ENCODE measurements around the gene GRAMD2A. TPM values are rescaled to one million over a fixed set of nuclear protein-coding genes. Genes with fewer than 3 reads are reported as not detected.
A peak's percentile ranks its signal among the peaks of the same experiment; 100 is the strongest.

Gene GRAMD2A
- total RNA-seq, 1 donor from 2014 or later: not detected

DNA sequence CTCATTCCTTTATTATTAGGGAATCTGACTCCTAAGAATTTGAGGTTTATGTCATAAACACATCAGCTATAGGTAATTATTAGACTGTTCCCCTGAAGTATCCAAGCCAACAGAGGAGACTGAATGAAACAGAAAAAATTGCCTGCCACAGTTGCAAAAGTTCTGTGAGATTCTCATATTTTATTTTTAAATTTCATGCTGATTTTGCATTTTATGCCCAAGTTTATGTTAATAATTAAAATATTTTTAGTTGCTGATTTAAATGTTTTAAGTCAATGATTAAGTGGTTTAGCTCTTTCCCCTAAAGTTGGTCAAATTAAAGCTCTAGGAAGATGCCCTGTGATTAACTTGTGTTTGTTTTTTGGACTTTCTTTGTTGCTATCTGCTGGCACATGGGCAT is 69.2 kb downstream of the GRAMD2A start:
- Mint-ChIP-seq H3K9me3 (no peaks in the 10 kb centered on the region), H3K27ac (no peak overlapping the region), H3K27me3 (ENCODE audit: low read depth) (peaks cover 5% of the 10 kb centered on the region)

DNA sequence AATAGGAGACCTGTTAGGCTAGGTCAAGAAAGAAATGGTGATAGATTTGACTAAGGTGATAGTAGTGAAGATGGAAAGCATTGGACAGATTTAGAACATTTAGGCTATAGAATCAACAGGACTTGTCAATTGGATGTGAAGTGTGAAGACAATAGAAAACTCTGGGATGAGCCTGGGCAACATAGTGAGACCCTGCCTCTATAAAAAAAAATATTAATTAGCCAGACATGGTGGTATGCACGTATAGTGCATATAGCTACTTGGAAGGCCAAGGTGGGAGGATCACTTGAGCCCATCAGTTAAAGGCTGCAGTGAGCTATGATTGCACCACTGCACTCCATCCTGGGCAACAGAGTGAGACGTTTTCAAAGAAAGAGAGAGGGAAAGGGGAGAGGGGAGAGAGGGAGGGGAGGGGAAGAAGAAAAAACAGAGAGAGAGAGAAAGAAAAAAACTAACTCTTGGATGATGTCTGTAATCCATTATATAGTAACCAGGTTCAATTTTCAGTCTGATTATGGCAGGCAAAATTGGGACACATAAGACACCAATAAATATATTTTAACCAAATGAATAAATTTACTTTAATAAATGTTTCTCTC is 69.8 kb downstream of the GRAMD2A start:
- no peak overlapping the region for H3K27ac Mint-ChIP-seq

More for the DNA sequence above, 69.2 kb downstream of the GRAMD2A start:
- Mint-ChIP-seq H3K36me3 (ENCODE audit: low read depth) (no peaks in the 10 kb centered on the region), H3K4me1 (ENCODE audit: low read depth) (no peaks in the 10 kb centered on the region), H3K4me3 (ENCODE audit: low read depth) (no peak overlapping the region)
- intact Hi-C loops (cut with micrococcal nuclease): no loop called here
- no peak for DNase-seq (ENCODE audit: low spot score)

DNA sequence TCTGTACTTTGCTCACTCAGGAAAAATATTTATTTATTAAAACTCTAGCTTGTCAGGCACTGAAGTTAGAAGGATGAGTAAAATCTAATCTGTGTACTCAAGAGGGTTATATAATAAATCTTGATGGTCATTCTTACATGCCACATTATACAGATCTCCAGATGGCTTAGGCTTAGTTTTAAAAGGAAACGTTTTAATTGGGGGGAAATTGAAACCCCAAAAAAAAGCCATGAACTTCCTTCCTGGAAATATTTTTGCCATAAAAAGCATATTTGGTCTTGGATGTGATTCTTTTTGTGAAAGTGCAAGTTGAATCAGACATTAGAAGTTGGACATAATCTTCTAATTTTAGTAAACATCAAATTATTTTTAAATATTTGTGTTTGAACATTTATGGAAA is 73.4 kb downstream of the GRAMD2A start:
- no peak for DNase-seq (ENCODE audit: low spot score)
- H3K27ac Mint-ChIP-seq: no peak overlapping the region
- H3K36me3 Mint-ChIP-seq (ENCODE audit: low read depth): no peaks in the 10 kb centered on the region
- H3K27me3 Mint-ChIP-seq (ENCODE audit: low read depth): peaks cover 3% of the 10 kb centered on the region
- no peaks in the 10 kb centered on the region for H3K9me3 Mint-ChIP-seq
- H3K4me3 Mint-ChIP-seq (ENCODE audit: low read depth): no peak overlapping the region
- intact Hi-C loops (cut with micrococcal nuclease): no loop called here
- peaks cover 2% of the 10 kb centered on the region for H3K4me1 Mint-ChIP-seq (ENCODE audit: low read depth)

More for the DNA sequence above, 69.8 kb downstream of the GRAMD2A start:
- H3K4me1 Mint-ChIP-seq (ENCODE audit: low read depth): no peaks in the 10 kb centered on the region
- intact Hi-C loops (cut with micrococcal nuclease): no loop called here
- DNase-seq (ENCODE audit: low spot score): no peak
- H3K4me3 Mint-ChIP-seq (ENCODE audit: low read depth): no peak overlapping the region
- peaks cover 5% of the 10 kb centered on the region for H3K27me3 Mint-ChIP-seq (ENCODE audit: low read depth)
- H3K9me3 Mint-ChIP-seq: no peaks in the 10 kb centered on the region
- H3K36me3 Mint-ChIP-seq (ENCODE audit: low read depth): no peaks in the 10 kb centered on the region

DNA sequence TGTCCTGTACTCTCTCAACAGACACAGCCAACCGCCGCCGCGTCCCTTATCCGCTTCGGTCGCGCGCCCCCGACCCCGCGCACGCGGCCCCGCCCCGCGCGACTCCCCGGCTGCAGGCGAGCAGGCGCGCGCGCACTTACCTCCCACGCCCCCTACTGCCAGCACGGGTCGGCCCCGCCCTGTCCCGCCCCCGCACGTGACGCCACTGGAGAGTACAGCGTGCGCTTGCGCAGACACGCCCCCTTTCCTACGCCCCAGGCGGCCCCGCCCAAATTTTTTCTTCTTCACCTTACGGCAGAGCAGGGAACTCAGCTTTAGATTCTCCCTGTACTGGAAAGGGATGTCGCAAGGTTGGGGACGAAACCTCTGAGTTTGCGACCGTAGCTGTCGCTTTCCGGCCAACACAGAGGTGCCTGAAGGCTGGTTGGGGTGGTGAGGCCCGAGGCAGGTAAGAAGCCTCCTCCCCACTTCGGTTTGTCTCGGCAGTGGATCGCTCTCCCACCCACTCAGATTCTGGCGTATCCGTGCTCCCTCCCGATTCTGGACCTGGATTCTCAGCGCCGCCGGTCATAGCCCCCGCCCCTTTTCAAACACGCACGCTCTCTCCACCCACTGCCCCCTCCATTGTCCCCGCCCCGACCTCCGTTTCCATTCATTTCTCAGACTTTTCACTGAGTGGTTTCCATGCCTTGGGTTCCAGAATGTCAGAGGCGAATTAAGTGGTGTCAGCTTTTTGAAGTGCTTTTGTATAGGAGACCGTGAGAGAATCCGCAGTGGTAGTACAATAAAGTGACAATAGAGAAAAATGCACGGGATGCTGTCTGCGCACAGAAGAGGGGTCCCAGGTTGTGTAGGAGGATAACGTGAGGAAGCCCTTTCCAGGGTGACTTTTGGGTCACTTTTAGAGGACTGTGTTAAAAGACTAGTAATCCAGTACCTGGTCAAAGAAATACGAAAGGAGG is 79.3 kb downstream of the GRAMD2A start, which contains the start of the genes MYO9A and SENP8:
Gene MYO9A (minus strand): TSS at position 134 of the 962 bp plus-strand sequence. CDS start 71,587 bp downstream, outside the sequence.
Gene SENP8 (plus strand): TSS at position 387 of the 962 bp plus-strand sequence. CDS start 21,221 bp downstream, outside the sequence.
- Mint-ChIP-seq H3K27ac (peak within 1 kb of the TSS; percentile 97), H3K4me1 (ENCODE audit: low read depth) (peaks cover 30% of the 10 kb centered on the region), H3K9me3 (no peaks in the 10 kb centered on the region), H3K4me3 (ENCODE audit: low read depth) (peak within 1 kb of the TSS; percentile 90), H3K27me3 (ENCODE audit: low read depth) (peaks cover 8% of the 10 kb centered on the region), H3K36me3 (ENCODE audit: low read depth) (no peaks in the 10 kb centered on the region)
- DNase-seq (ENCODE audit: low spot score): peak; percentile 95
- intact Hi-C loops (cut with micrococcal nuclease): loop anchor here (2.0 to 5.0 kb wide), 3 partner anchors 109 to 354 kb away; partner anchors contain the start of genes ARIH1 and PARP6

DNA sequence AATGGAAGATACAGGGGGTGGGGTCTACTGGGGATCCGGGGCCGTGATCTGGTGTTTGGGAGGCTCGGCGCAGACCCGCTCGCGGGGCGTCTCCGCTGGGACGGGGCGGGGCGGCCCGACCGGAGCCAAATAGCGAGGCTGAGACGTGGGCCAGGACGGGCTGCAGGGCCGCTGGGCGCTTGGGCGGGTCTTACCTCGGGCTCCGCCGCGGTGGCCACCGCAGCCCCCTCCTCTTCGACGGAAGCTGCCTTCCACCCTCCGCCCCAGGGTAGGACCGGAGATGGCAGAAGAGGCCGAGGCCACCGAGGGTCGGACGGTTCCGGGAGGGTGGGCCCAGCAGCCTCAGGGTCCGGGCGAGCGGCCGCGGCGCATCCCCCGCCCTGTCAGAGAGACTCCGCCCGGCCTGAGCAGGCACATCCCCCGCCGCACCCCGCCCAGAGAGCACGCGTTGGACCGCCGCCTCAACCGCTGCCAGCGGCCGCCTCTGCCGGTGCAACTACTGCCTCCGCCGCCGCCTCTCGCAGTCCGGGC is 80.0 kb downstream of the GRAMD2A start:
- DNase-seq (ENCODE audit: low spot score): peak; percentile 69
- intact Hi-C loops (cut with micrococcal nuclease): loop anchor here (2.0 to 5.0 kb wide), 3 partner anchors 110 to 355 kb away; partner anchors contain the start of genes ARIH1 and PARP6
- peak overlapping the region; percentile 90 for H3K4me3 Mint-ChIP-seq (ENCODE audit: low read depth)
- H3K36me3 Mint-ChIP-seq (ENCODE audit: low read depth): no peaks in the 10 kb centered on the region
- H3K27me3 Mint-ChIP-seq (ENCODE audit: low read depth): peaks cover 8% of the 10 kb centered on the region
- H3K4me1 Mint-ChIP-seq (ENCODE audit: low read depth): peaks cover 30% of the 10 kb centered on the region
- no peaks in the 10 kb centered on the region for H3K9me3 Mint-ChIP-seq
- peak overlapping the region; percentile 71 for H3K27ac Mint-ChIP-seq

DNA sequence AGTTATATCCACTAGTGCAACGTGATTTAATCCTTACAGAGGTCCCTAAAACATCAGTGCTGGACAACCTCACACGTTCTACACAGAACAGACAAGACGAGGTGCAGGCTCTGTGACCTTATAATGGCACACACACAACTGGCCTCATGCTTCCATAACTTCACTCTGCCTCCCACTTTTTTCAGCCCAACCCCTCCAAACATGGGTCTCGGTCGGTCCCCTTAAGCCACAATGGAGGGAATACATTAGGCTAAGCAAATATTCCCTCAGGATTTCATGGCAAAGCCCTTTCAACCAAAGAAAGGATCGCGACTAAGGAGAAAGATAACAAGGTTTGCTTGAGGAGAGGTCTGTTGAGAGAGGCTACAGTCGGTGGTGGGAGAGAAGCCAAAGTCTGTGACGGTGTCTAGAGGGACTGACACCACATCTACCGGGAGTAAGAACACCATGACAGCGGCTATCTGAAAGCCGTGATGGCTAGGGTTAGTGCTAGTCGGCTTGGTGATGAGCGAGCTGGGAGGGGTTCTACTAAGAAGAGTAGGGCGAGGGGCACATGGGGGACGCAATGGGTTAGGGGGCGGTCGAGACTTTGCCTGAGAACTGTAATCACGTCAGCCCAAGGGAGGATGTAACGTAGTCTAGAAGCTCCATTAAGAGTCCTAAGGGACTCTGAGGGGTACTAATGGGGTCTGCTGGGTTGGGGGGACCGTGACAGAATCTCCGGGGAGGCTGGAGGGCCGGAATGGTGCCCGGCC is 80.7 kb downstream of the GRAMD2A start:
- H3K9me3 Mint-ChIP-seq: no peaks in the 10 kb centered on the region
- DNase-seq (ENCODE audit: low spot score): peak; percentile 11
- peaks cover 8% of the 10 kb centered on the region for H3K27me3 Mint-ChIP-seq (ENCODE audit: low read depth)
- H3K27ac Mint-ChIP-seq: peak overlapping the region; percentile 71
- peaks cover 30% of the 10 kb centered on the region for H3K4me1 Mint-ChIP-seq (ENCODE audit: low read depth)
- intact Hi-C loops (cut with micrococcal nuclease): loop anchor here (5.0 kb wide), 2 partner anchors 110 to 355 kb away; partner anchors contain the start of gene ARIH1
- peak overlapping the region; percentile 90 for H3K4me3 Mint-ChIP-seq (ENCODE audit: low read depth)
- H3K36me3 Mint-ChIP-seq (ENCODE audit: low read depth): no peaks in the 10 kb centered on the region

DNA sequence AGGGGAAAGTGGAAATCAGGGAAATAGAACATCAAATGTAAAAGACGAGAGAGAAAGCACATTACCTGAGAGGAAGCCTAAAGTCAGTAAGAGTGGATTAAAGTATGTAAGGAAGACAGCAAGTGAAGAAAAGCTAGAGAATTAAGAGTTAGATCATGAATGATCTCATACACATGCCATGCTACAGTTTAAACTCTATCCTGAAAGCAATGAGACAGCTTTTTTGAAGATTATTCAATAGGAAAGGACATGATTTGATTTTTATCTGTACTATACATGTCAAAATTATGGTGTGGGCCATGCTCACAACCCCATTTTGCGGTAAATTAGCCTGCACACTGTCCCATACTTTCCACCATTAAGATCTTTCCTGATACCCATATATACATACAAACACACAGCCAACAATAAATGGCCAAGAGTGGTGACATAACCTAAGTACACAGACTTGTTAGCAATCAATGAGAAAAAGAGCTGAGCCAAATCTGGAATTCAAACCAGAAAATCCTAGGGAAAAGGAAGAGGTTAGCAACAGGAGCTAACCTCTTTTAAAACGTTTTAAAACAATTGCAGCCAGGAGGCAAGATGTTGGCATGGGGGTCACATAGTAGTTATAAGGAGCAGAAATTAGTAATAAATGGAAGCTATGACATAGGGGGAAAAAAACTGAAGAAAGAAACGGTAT is 84.1 kb downstream of the GRAMD2A start:
- intact Hi-C loops (cut with micrococcal nuclease): no loop called here
- no peak overlapping the region for H3K27ac Mint-ChIP-seq
- no peaks in the 10 kb centered on the region for H3K36me3 Mint-ChIP-seq (ENCODE audit: low read depth)
- H3K9me3 Mint-ChIP-seq: no peaks in the 10 kb centered on the region
- peaks cover 20% of the 10 kb centered on the region for H3K4me1 Mint-ChIP-seq (ENCODE audit: low read depth)
- peaks cover 8% of the 10 kb centered on the region for H3K27me3 Mint-ChIP-seq (ENCODE audit: low read depth)
- H3K4me3 Mint-ChIP-seq (ENCODE audit: low read depth): no peak overlapping the region
- DNase-seq (ENCODE audit: low spot score): no peak

DNA sequence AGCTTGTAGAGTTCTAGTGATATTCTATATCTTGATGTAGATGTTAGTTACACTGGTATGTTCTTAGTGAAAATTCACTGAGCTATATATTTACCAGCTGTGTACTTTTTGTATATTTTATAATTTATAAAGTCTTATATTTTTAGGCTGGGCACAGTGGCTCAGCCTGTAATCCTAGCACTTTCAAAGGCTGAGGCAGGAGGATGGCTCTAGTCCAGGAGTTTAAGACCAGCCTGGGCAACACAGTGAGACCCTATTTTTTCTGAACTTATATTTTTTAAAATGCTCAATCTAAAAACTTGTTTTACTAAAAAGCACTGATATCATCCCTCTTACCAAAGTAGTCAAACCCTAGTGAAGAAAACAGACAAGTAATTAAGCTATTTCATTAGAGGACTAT is 84.8 kb downstream of the GRAMD2A start:
- peaks cover 8% of the 10 kb centered on the region for H3K27me3 Mint-ChIP-seq (ENCODE audit: low read depth)
- no peaks in the 10 kb centered on the region for H3K36me3 Mint-ChIP-seq (ENCODE audit: low read depth)
- no peak overlapping the region for H3K4me3 Mint-ChIP-seq (ENCODE audit: low read depth)
- intact Hi-C loops (cut with micrococcal nuclease): no loop called here
- H3K4me1 Mint-ChIP-seq (ENCODE audit: low read depth): peaks cover 23% of the 10 kb centered on the region
- no peak overlapping the region for H3K27ac Mint-ChIP-seq
- DNase-seq (ENCODE audit: low spot score): no peak
- no peaks in the 10 kb centered on the region for H3K9me3 Mint-ChIP-seq

DNA sequence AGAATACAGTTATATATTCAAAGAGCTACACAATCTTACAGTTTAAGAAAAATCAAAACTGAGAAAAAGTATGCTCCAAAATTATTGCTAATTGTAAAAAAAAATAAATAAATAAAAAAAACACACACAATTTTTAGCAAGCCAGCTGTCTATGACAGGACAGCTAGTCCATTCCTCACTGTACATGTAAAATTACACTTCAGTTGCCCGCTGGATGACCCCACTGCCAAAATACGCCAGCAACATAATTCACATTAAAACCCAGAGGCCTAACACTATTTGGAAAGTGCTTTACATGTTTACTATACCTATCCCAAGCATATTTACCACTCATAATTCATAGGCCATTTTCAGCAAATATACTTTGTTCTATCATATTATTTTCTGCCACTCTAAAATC is 85.5 kb downstream of the GRAMD2A start:
- no peaks in the 10 kb centered on the region for H3K36me3 Mint-ChIP-seq (ENCODE audit: low read depth)
- H3K27ac Mint-ChIP-seq: no peak overlapping the region
- H3K4me1 Mint-ChIP-seq (ENCODE audit: low read depth): peaks cover 23% of the 10 kb centered on the region
- H3K9me3 Mint-ChIP-seq: no peaks in the 10 kb centered on the region
- intact Hi-C loops (cut with micrococcal nuclease): no loop called here
- H3K27me3 Mint-ChIP-seq (ENCODE audit: low read depth): peaks cover 8% of the 10 kb centered on the region
- DNase-seq (ENCODE audit: low spot score): no peak
- no peak overlapping the region for H3K4me3 Mint-ChIP-seq (ENCODE audit: low read depth)

DNA sequence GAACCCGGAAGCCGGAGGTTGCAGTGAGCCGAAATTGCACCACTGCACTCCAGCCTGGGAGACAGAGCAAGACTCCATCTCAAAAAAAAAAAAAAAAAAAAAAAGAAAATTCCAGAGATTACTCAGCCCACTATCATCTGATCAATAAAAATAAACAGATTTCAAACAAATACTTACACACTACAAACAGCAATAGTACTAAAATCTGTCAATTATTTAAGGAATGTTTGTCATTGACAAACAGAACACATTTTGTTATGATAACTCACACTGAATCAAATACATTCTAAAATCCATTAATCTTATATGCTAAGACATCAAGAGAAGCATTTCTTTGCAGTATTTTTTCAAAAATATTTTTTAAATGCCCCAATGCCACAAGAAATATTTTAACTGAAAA is 87.2 kb downstream of the GRAMD2A start:
- Mint-ChIP-seq H3K4me1 (ENCODE audit: low read depth) (peaks cover 9% of the 10 kb centered on the region), H3K4me3 (ENCODE audit: low read depth) (no peak overlapping the region), H3K9me3 (no peaks in the 10 kb centered on the region), H3K36me3 (ENCODE audit: low read depth) (no peaks in the 10 kb centered on the region), H3K27ac (no peak overlapping the region), H3K27me3 (ENCODE audit: low read depth) (peaks cover 7% of the 10 kb centered on the region)
- DNase-seq (ENCODE audit: low spot score): no peak
- intact Hi-C loops (cut with micrococcal nuclease): no loop called here
